HG02870 (cell line): ENCODE results near the gene GPHN.

Source experiments
- ATAC-seq: cut with Tn5 transposase; IDR thresholded peaks from one replicate; pipeline ENCODE4 v1.9.1; 2021; ENCODE audit warnings: mild to moderate bottlenecking, moderate library complexity; ENCODE audit not compliant: unreplicated experiment

Gene GPHN

GRCh38 chr14:66596241-66596985, 88.5 kb downstream of the GPHN start:
- ATAC-seq = no peak

GRCh38 chr14:66600416-66600815, 92.5 kb downstream of the GPHN start:
- ATAC-seq = no peak

- peak; percentile 59 for ATAC-seq
These were observed 94.1 kb downstream of the GPHN start for GRCh38 chr14:66601932-66602578.

GRCh38 chr14:66603945-66604344, 96.0 kb downstream of the GPHN start:
- ATAC-seq = no peak

GRCh38 chr14:66606826-66607225, 98.9 kb downstream of the GPHN start:
- no peak for ATAC-seq

GRCh38 chr14:66610154-66610563, 102.2 kb downstream of the GPHN start:
- no peak for ATAC-seq

GRCh38 chr14:66613344-66613743, 105.4 kb downstream of the GPHN start:
- no peak for ATAC-seq

GRCh38 chr14:66619952-66620351, 112.0 kb downstream of the GPHN start:
- ATAC-seq = no peak

- ATAC-seq = no peak
These were observed 115.9 kb downstream of the GPHN start for GRCh38 chr14:66623838-66624237.

GRCh38 chr14:66624336-66624937, 116.5 kb downstream of the GPHN start:
- peak; percentile 79 for ATAC-seq

- ATAC-seq = no peak
These were observed 120.7 kb downstream of the GPHN start for GRCh38 chr14:66628636-66629035.

- ATAC-seq = no peak
These were observed 121.6 kb downstream of the GPHN start for GRCh38 chr14:66629499-66629898.

GRCh38 chr14:66634876-66635275, 126.9 kb downstream of the GPHN start:
- ATAC-seq = no peak

GRCh38 chr14:66635435-66635834, 127.5 kb downstream of the GPHN start:
- no peak for ATAC-seq

- ATAC-seq = no peak
These were observed 128.3 kb downstream of the GPHN start for GRCh38 chr14:66636240-66636639.

- ATAC-seq = no peak
These were observed 130.7 kb downstream of the GPHN start for GRCh38 chr14:66638689-66639088.

- no peak for ATAC-seq
These were observed 134.1 kb downstream of the GPHN start for GRCh38 chr14:66641861-66642635.

GRCh38 chr14:66643344-66643743, 135.4 kb downstream of the GPHN start:
- ATAC-seq = no peak

GRCh38 chr14:66645716-66646115, 137.8 kb downstream of the GPHN start:
- ATAC-seq = no peak

- peak; percentile 74 for ATAC-seq
These were observed 141.6 kb downstream of the GPHN start for GRCh38 chr14:66649498-66649897.

GRCh38 chr14:66650491-66650911, 142.6 kb downstream of the GPHN start:
- ATAC-seq = peak; percentile 60
